ENCODE results near the gene COL15A1. TPM values are rescaled to one million over a fixed set of nuclear protein-coding genes. Genes with fewer than 3 reads are reported as not detected.

Gene COL15A1
- total RNA-seq, 1 donor from 2014 or later, result 15.0 TPM

GRCh38 chr9:99107421-99107820, 163.7 kb downstream of the COL15A1 start:
- H3K27me3 ChIP-seq, result no peaks in the 10 kb centered on the region
- peak overlapping the region in 1 of 2 donors; percentile 92 for H3K4me3 ChIP-seq
- no peaks in the 10 kb centered on the region for H3K9me3 ChIP-seq
- TF ChIP-seq CTCF (IDR thresholded peaks at IDR 0.05) (no peak), POLR2A (IDR thresholded peaks at IDR 0.05) (no peak), POLR2AphosphoS5 (IDR thresholded peaks at IDR 0.05; ENCODE audit: insufficient read depth in 1 of 2, low read depth in 1 of 2) (no peak)
- no peak for DNase-seq (ENCODE audit: extremely low spot score in 2 of 2)
- H3K4me1 ChIP-seq, result peaks cover 76% of the 10 kb centered on the region
- H3K36me3 ChIP-seq, result no peaks in the 10 kb centered on the region
- no peak overlapping the region for H3K27ac ChIP-seq
- intact Hi-C loops (cut with DNase I), result no loop called here

- H3K27me3 ChIP-seq, result no peaks in the 10 kb centered on the region
- no peaks in the 10 kb centered on the region for H3K9me3 ChIP-seq
- peaks cover 83% of the 10 kb centered on the region for H3K4me1 ChIP-seq
- no peak overlapping the region for H3K4me3 ChIP-seq
- no peak overlapping the region for H3K27ac ChIP-seq
- DNase-seq (ENCODE audit: extremely low spot score in 2 of 2), result no peak
- intact Hi-C loops (cut with DNase I), result no loop called here
- TF ChIP-seq POLR2AphosphoS5 (IDR thresholded peaks at IDR 0.05; ENCODE audit: insufficient read depth in 1 of 2, low read depth in 1 of 2), result no peak
- no peak for TF ChIP-seq CTCF (IDR thresholded peaks at IDR 0.05)
- TF ChIP-seq POLR2A (IDR thresholded peaks at IDR 0.05), result no peak
- H3K36me3 ChIP-seq, result no peaks in the 10 kb centered on the region
Observed at GRCh38 chr9:99108131-99108530, 164.4 kb downstream of the COL15A1 start.

GRCh38 chr9:99109522-99109921, 165.8 kb downstream of the COL15A1 start:
- H3K4me3 ChIP-seq, result no peak overlapping the region
- peaks cover 84% of the 10 kb centered on the region for H3K4me1 ChIP-seq
- no peaks in the 10 kb centered on the region for H3K27me3 ChIP-seq
- DNase-seq (ENCODE audit: extremely low spot score in 2 of 2), result no peak
- H3K9me3 ChIP-seq, result no peaks in the 10 kb centered on the region
- TF ChIP-seq CTCF (IDR thresholded peaks at IDR 0.05) (no peak), POLR2A (IDR thresholded peaks at IDR 0.05) (no peak), POLR2AphosphoS5 (IDR thresholded peaks at IDR 0.05; ENCODE audit: insufficient read depth in 1 of 2, low read depth in 1 of 2) (no peak)
- peak overlapping the region; percentile 20 for H3K27ac ChIP-seq
- H3K36me3 ChIP-seq, result no peaks in the 10 kb centered on the region
- intact Hi-C loops (cut with DNase I), result no loop called here

- TF ChIP-seq POLR2AphosphoS5 (IDR thresholded peaks at IDR 0.05; ENCODE audit: insufficient read depth in 1 of 2, low read depth in 1 of 2) (no peak), POLR2A (IDR thresholded peaks at IDR 0.05) (no peak), CTCF (IDR thresholded peaks at IDR 0.05) (no peak)
- DNase-seq (ENCODE audit: extremely low spot score in 2 of 2), result no peak
- Histone ChIP-seq H3K4me1 (peaks cover 87% of the 10 kb centered on the region), H3K9me3 (no peaks in the 10 kb centered on the region), H3K4me3 (no peak overlapping the region), H3K36me3 (no peaks in the 10 kb centered on the region), H3K27me3 (no peaks in the 10 kb centered on the region), H3K27ac (no peak overlapping the region)
- intact Hi-C loops (cut with DNase I), result no loop called here
Observed at GRCh38 chr9:99112750-99113413, 169.2 kb downstream of the COL15A1 start.

GRCh38 chr9:99113414-99114048, 169.8 kb downstream of the COL15A1 start:
- no peak overlapping the region for H3K4me3 ChIP-seq
- no peaks in the 10 kb centered on the region for H3K36me3 ChIP-seq
- H3K4me1 ChIP-seq, result peaks cover 82% of the 10 kb centered on the region
- H3K27ac ChIP-seq, result no peak overlapping the region
- H3K9me3 ChIP-seq, result no peaks in the 10 kb centered on the region
- H3K27me3 ChIP-seq, result no peaks in the 10 kb centered on the region
- TF ChIP-seq CTCF (IDR thresholded peaks at IDR 0.05) (no peak), POLR2AphosphoS5 (IDR thresholded peaks at IDR 0.05; ENCODE audit: insufficient read depth in 1 of 2, low read depth in 1 of 2) (no peak), POLR2A (IDR thresholded peaks at IDR 0.05) (no peak)
- intact Hi-C loops (cut with DNase I), result no loop called here
- no peak for DNase-seq (ENCODE audit: extremely low spot score in 2 of 2)
